ENCODE results near the gene GRIN2A. TPM values are rescaled to one million over a fixed set of nuclear protein-coding genes. Genes with fewer than 3 reads are reported as not detected.

The GRIN2A gene
- polyA plus RNA-seq, 1 donor from 2014 or later, result 0.11 TPM

DNA sequence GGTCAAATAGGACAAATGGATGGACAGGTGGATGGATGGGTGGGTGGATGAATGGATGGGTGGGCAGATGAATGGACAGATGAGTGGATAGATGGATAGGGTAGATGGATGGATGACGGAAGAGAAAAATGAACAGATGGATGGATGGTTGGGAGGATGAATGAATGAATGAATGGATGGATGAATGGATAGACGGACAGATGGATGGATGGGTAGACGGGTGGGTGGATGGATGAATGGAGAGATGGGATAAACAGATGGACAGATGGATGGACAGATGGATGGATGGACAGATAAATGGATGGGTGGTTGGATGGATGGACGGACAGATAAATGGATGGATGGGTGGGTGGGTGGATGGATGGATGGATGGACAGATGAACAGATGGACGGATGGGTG lies 232.8 kb downstream of the GRIN2A start:
- Histone ChIP-seq H3K27ac (ENCODE audit: low read length) (no peak overlapping the region), H3K9me3 (ENCODE audit: low read length) (no peaks in the 10 kb centered on the region)

GRCh38 chr16:9948933-9949332 lies 233.3 kb downstream of the GRIN2A start:
- no peaks in the 10 kb centered on the region for H3K79me2 ChIP-seq (replicated peaks; ENCODE audit: insufficient read depth, low read length)
- H3K4me3 ChIP-seq (ENCODE audit: low read length), result no peak overlapping the region
- no peaks in the 10 kb centered on the region for H3K9me2 ChIP-seq (ENCODE audit: insufficient read depth, low read length)
- no peak overlapping the region for H3K9ac ChIP-seq (ENCODE audit: low read length)
- H2AFZ ChIP-seq (ENCODE audit: low read depth, low read length), result no peak overlapping the region
- no peaks in the 10 kb centered on the region for H3F3A ChIP-seq (ENCODE audit: insufficient read depth, low read length, poor library complexity, severe bottlenecking)
- TF ChIP-seq POLR2AphosphoS5 (IDR thresholded peaks at IDR 0.05), result no peak
- TF ChIP-seq EP300 (conservative IDR thresholded peaks at IDR 0.05; ENCODE audit: poor library complexity, severe bottlenecking), result no peak
- TF ChIP-seq, protein P1, sequence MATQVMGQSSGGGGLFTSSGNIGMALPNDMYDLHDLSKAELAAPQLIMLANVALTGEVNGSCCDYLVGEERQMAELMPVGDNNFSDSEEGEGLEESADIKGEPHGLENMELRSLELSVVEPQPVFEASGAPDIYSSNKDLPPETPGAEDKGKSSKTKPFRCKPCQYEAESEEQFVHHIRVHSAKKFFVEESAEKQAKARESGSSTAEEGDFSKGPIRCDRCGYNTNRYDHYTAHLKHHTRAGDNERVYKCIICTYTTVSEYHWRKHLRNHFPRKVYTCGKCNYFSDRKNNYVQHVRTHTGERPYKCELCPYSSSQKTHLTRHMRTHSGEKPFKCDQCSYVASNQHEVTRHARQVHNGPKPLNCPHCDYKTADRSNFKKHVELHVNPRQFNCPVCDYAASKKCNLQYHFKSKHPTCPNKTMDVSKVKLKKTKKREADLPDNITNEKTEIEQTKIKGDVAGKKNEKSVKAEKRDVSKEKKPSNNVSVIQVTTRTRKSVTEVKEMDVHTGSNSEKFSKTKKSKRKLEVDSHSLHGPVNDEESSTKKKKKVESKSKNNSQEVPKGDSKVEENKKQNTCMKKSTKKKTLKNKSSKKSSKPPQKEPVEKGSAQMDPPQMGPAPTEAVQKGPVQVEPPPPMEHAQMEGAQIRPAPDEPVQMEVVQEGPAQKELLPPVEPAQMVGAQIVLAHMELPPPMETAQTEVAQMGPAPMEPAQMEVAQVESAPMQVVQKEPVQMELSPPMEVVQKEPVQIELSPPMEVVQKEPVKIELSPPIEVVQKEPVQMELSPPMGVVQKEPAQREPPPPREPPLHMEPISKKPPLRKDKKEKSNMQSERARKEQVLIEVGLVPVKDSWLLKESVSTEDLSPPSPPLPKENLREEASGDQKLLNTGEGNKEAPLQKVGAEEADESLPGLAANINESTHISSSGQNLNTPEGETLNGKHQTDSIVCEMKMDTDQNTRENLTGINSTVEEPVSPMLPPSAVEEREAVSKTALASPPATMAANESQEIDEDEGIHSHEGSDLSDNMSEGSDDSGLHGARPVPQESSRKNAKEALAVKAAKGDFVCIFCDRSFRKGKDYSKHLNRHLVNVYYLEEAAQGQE (IDR thresholded peaks at IDR 0.05; ENCODE audit: borderline replicate concordance), result no peak
- no peak for TF ChIP-seq RAD21 (conservative IDR thresholded peaks at IDR 0.05)
- TF ChIP-seq EZH2 (IDR thresholded peaks at IDR 0.05; ENCODE audit: borderline replicate concordance, insufficient read depth, low read length, poor library complexity, severe bottlenecking), result no peak
- no peak for TF ChIP-seq SMC3 (conservative IDR thresholded peaks at IDR 0.05; ENCODE audit: poor library complexity)
- no peak for TF ChIP-seq TAF1 (IDR thresholded peaks at IDR 0.05; ENCODE audit: low read depth)
- no peak for TF ChIP-seq MXI1 (conservative IDR thresholded peaks at IDR 0.05; ENCODE audit: poor library complexity, severe bottlenecking)
- TF ChIP-seq, protein P2, sequence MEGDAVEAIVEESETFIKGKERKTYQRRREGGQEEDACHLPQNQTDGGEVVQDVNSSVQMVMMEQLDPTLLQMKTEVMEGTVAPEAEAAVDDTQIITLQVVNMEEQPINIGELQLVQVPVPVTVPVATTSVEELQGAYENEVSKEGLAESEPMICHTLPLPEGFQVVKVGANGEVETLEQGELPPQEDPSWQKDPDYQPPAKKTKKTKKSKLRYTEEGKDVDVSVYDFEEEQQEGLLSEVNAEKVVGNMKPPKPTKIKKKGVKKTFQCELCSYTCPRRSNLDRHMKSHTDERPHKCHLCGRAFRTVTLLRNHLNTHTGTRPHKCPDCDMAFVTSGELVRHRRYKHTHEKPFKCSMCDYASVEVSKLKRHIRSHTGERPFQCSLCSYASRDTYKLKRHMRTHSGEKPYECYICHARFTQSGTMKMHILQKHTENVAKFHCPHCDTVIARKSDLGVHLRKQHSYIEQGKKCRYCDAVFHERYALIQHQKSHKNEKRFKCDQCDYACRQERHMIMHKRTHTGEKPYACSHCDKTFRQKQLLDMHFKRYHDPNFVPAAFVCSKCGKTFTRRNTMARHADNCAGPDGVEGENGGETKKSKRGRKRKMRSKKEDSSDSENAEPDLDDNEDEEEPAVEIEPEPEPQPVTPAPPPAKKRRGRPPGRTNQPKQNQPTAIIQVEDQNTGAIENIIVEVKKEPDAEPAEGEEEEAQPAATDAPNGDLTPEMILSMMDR (IDR thresholded peaks at IDR 0.05; ENCODE audit: poor library complexity, severe bottlenecking), result no peak
- no peaks in the 10 kb centered on the region for H3K36me3 ChIP-seq (ENCODE audit: insufficient read depth, low read length)
- no peaks in the 10 kb centered on the region for H3K27me3 ChIP-seq (ENCODE audit: insufficient read depth, low read depth, low read length)
- H4K20me1 ChIP-seq (ENCODE audit: insufficient read depth), result no peaks in the 10 kb centered on the region
- H3K9me3 ChIP-seq (ENCODE audit: low read length), result no peaks in the 10 kb centered on the region
- no peak overlapping the region for H3K4me2 ChIP-seq (ENCODE audit: low read length)
- no peak overlapping the region for H3K27ac ChIP-seq (ENCODE audit: low read length)

More for the DNA sequence above, 232.8 kb downstream of the GRIN2A start:
- Histone ChIP-seq H2AFZ (ENCODE audit: low read depth, low read length) (no peak overlapping the region), H3K36me3 (ENCODE audit: insufficient read depth, low read length) (no peaks in the 10 kb centered on the region), H3K27me3 (ENCODE audit: insufficient read depth, low read depth, low read length) (no peaks in the 10 kb centered on the region), H3K4me2 (ENCODE audit: low read length) (no peak overlapping the region), H3K9ac (ENCODE audit: low read length) (no peak overlapping the region), H3K9me2 (ENCODE audit: insufficient read depth, low read length) (no peaks in the 10 kb centered on the region), H3K4me3 (ENCODE audit: low read length) (no peak overlapping the region), H3K79me2 (replicated peaks; ENCODE audit: insufficient read depth, low read length) (no peaks in the 10 kb centered on the region), H3F3A (ENCODE audit: insufficient read depth, low read length, poor library complexity, severe bottlenecking) (no peaks in the 10 kb centered on the region), H4K20me1 (ENCODE audit: insufficient read depth) (no peaks in the 10 kb centered on the region)
- TF ChIP-seq TAF1 (IDR thresholded peaks at IDR 0.05; ENCODE audit: low read depth), result no peak
- no peak for TF ChIP-seq RAD21 (conservative IDR thresholded peaks at IDR 0.05)
- TF ChIP-seq, protein P2 (IDR thresholded peaks at IDR 0.05; ENCODE audit: poor library complexity, severe bottlenecking), result no peak
- no peak for TF ChIP-seq SMC3 (conservative IDR thresholded peaks at IDR 0.05; ENCODE audit: poor library complexity)
- TF ChIP-seq POLR2AphosphoS5 (IDR thresholded peaks at IDR 0.05), result no peak
- no peak for TF ChIP-seq EZH2 (IDR thresholded peaks at IDR 0.05; ENCODE audit: borderline replicate concordance, insufficient read depth, low read length, poor library complexity, severe bottlenecking)
- TF ChIP-seq MXI1 (conservative IDR thresholded peaks at IDR 0.05; ENCODE audit: poor library complexity, severe bottlenecking), result no peak
- TF ChIP-seq EP300 (conservative IDR thresholded peaks at IDR 0.05; ENCODE audit: poor library complexity, severe bottlenecking), result no peak
- TF ChIP-seq, protein P1 (IDR thresholded peaks at IDR 0.05; ENCODE audit: borderline replicate concordance), result no peak
